ENCODE data around the gene DGCR2.
"Not testable (repeated sequence)": the region's sequence is repeated elsewhere in the genome, so short reads cannot be mapped to it uniquely, and the experiment has no call there.

The DGCR2 gene

DNA sequence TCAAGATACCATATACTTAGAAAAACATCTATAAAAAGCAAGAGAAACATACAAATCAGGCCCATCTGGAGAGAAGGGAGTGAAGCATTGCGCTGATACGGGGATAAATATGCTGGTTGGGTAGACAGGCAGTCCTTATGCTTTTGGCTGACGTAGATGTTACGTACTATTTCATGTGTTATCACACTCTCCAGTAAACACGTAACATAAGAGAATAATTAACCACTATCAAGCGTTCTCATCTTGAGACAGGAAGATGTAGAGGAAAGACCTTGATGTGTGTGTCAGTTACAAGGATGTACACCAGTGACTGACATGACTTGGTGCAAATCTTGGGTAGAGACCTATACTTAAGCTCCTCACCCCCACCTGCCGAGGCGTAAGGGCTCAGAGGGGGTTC lies 99.5 kb downstream of the DGCR2 start:
- no peak for TF ChIP-seq CTCF (IDR thresholded peaks at IDR 0.05; ENCODE audit: insufficient read depth, missing control alignments)
- DNase-seq (ENCODE audit: insufficient read length, low spot score) (no peak), FAIRE-seq (no peak)

DNA sequence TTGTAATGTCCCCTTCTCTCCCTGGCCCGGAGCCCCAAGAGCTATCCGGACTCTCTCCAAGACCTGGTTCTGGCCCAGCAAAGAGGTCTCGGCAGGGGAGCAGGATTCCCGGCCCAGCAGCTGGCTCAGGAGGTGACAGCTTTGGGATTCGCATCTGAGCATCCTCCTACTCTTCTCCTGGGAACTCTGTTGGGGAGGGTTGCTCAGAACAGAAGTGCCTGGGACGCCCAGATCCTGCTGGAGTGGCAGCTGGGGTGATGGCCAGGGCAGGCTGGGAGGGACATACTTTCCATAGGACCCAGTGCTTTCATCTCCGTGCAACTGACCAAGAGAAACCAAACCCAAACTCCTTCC lies 102.6 kb downstream of the DGCR2 start:
- TF ChIP-seq CTCF (IDR thresholded peaks at IDR 0.05; ENCODE audit: insufficient read depth, missing control alignments), result no peak
- FAIRE-seq, result no peak

GRCh38 chr22:19019029-19019678 lies 103.1 kb downstream of the DGCR2 start:
- no peak for FAIRE-seq
- TF ChIP-seq CTCF (IDR thresholded peaks at IDR 0.05; ENCODE audit: insufficient read depth, missing control alignments), result no peak
- DNase-seq (ENCODE audit: insufficient read length, low spot score), result no peak

More for the DNA sequence above, 102.6 kb downstream of the DGCR2 start:
- no peak for DNase-seq (ENCODE audit: insufficient read length, low spot score)

GRCh38 chr22:19018256-19018655 lies 104.0 kb downstream of the DGCR2 start:
- DNase-seq (ENCODE audit: insufficient read length, low spot score), result no peak
- TF ChIP-seq CTCF (IDR thresholded peaks at IDR 0.05; ENCODE audit: insufficient read depth, missing control alignments), result no peak
- no peak for FAIRE-seq

DNA sequence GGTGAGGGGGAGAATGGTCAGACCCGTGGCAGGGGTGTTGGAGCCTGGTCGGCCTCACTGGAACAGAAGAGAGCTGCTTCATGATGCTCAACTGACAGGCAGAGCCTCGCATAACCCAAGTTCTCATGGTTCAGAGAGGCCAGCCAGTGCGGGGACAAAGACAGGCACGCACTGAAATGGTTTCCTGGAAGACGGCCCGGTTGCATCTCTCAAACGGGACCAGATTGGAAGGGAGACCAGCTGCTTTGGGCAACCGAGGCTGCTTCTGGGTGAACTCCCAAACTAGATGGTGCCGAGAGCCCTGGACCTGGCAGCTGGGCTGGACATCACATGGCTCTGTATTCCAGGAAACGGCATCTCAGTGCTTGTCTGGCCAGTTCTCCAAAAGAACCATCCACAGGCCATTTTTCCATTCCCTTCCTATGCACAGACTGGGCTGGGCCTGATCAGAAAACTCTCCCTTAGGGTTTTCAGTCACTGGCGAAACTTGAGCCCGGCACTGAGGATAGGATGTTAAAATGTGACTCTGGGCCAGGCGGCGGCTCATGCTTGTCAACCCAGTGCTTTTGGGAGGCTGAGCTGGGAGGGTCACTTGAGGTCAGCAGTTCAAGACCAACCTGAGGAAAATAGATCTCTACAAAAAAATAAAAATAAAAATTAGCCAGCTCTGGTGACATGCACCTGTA lies 106.0 kb downstream of the DGCR2 start:
- FAIRE-seq (no peak), DNase-seq (ENCODE audit: insufficient read length, low spot score) (no peak)
- no peak for TF ChIP-seq CTCF (IDR thresholded peaks at IDR 0.05; ENCODE audit: insufficient read depth, missing control alignments)

- no peak for TF ChIP-seq CTCF (IDR thresholded peaks at IDR 0.05; ENCODE audit: insufficient read depth, missing control alignments)
- FAIRE-seq, result no peak
- DNase-seq (ENCODE audit: insufficient read length, low spot score), result no peak
Observed at GRCh38 chr22:19014886-19015285, 107.3 kb downstream of the DGCR2 start.

DNA sequence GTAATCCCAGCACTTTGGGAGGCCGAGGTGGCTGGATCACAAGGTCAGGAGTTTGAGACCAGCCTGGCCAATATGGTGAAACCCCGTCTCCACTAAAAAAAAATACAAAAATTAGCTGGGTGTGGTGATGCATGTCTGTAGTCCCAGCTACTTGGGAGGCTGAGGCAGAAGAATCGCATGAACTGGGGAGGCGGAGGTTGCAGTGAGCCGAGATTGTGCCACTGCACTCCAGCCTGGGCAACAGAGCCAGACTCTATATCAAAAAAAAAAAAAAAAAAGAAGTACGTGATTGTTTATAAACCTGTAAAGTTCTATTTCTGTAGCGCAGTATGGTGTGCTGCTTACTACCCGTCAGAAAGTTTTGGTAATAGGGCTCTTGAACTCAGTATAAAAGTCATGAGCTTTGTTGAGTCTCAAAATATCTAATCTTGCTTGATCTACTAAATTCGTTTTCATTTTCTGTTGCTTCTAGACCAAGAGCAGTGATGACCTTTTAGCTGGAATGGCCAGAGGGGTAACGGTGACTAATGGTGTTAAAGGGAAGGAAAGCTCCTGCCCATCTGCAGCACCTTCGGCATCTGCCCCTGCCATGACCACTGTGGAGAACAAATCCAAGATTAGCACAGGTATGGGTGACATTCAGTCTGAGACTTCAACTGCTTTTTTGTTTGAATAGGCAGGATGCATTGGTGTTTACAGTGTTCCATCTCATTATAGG lies 108.2 kb downstream of the DGCR2 start:
- not testable (repeated sequence) for DNase-seq (ENCODE audit: insufficient read length, low spot score); FAIRE-seq

DNA sequence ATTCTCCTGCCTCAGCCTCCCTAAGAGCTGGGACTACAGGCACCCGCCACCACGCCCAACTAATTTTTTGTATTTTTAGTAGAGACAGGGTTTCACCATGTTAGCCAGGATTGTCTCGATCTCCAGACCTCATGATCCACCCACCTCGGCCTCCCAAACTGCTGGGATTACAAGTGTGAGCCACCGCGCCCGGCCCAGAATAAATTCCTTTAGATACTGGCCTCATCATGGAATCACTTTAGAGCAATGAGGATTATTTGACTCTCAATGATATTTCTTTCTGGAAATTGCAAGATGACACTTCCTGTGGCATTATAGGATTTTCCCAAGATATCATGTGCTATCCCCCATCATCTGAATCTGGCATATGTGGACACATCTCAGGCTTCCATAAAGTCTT lies 108.8 kb downstream of the DGCR2 start:
- not testable (repeated sequence) for FAIRE-seq; DNase-seq (ENCODE audit: insufficient read length, low spot score)
